Adrenal gland (tissue), 12 donors: ENCODE measurements around the gene JSRP1. TPM values are rescaled to one million over a fixed set of nuclear protein-coding genes. Genes with fewer than 3 reads are reported as not detected.
A peak's percentile ranks its signal among the peaks of the same experiment; 100 is the strongest.

Experiments
- DNase-seq, 7 donors: peaks; one replicate each; pipeline ENCODE4 v3.0.0-alpha.2; 2019 to 2020
- H3K27ac ChIP-seq, 5 donors: fragments of 200-600 bp; sonication (generic) in 4 of 5; 1 replicate in 3 of 5; 2 replicates in 2 of 5; pipeline versions ENCODE4 v1.5.1 to v1.8.0; 2016 to 2020; ENCODE audit warnings: mild to moderate bottlenecking in 1 of 5
- H3K27me3 ChIP-seq: fragments of 200-600 bp; 2 replicates; pipeline ENCODE4 v1.8.0; 2021
- H3K36me3 ChIP-seq, 2 donors: fragments of 200-600 bp; replicated peaks in 1 of 2; 1 replicate in 1 of 2; 2 replicates in 1 of 2; pipeline versions ENCODE4 v1.5.1 to v1.8.0; 2018 to 2022
- H3K4me1 ChIP-seq, 2 donors: fragments of 200-600 bp; replicated peaks in 1 of 2; 1 replicate in 1 of 2; 2 replicates in 1 of 2; pipeline versions ENCODE4 v1.5.1 to v1.8.0; 2018 to 2021
- H3K4me3 ChIP-seq, 4 donors: fragments of 200-600 bp; sonication (generic) in 3 of 4; one replicate each; pipeline ENCODE4 v1.5.1; 2016 to 2018
- H3K9me3 ChIP-seq, 3 donors: fragments of 200-600 bp; sonication (generic) in 1 of 3; replicated peaks in 1 of 3; 1 replicate in 2 of 3; 2 replicates in 1 of 3; pipeline versions ENCODE4 v1.5.1 to v1.8.0; 2016 to 2021
- CTCF ChIP-seq, 6 experiments: fragments of 450-650 bp in 4 of 6; fragments of 200-600 bp in 2 of 6; sonication (generic) in 1 of 6; IDR thresholded peaks; 1 replicate in 5 of 6; 2 replicates in 1 of 6; pipeline versions ENCODE4 v1.5.1 to v1.8.0; 2016 to 2021; ENCODE audit warnings: antibody characterized with exemption in 6 of 6, mild to moderate bottlenecking in 2 of 6, moderate library complexity in 1 of 6
- POLR2A ChIP-seq, 2 donors: fragments of 450-650 bp; IDR thresholded peaks; one replicate each; pipeline ENCODE4 v1.6.1; 2017; ENCODE audit warnings: antibody characterized with exemption in 2 of 2, mild to moderate bottlenecking in 2 of 2, moderate library complexity in 1 of 2
- WGBS, 4 donors: extraction: QIAGEN DNeasy Blood & Tissue Kit in 2 of 4; methylation state at CpG; one replicate each; pipeline versions ENCODE4 v1.1.5 to v1.1.7; 2013 to 2017; 5-methylcytosine and 5-hydroxymethylcytosine counted together
- intact Hi-C, 2 donors: fragments of 100-400 bp; cut with DNase I; formaldehyde crosslinking; loops; one replicate each; pipeline versions ENCODE4 v1.14.1 to v1.15.0; 2022 to 2023
- polyA plus RNA-seq, 3 donors: library from polyadenylated mRNA; stranded (reverse); fragments of 200-250 nt in 2 of 3; fragments of 350-450 nt in 1 of 3; fragmentation: Illumina TruSeq in 1 of 3; extraction: RNeasy Lipid Tissue Mini Kit (QIAGEN cat#74804) in 1 of 3; gene quantifications; one replicate each; pipeline ENCODE4 v1.2.3, GENCODE V29; 2013 to 2014
- total RNA-seq, 9 donors: library from RNA; depleted of rRNA in 4 of 9; stranded (reverse); fragments of >200 nt in 4 of 9; fragments of 120-200 nt in 1 of 9; fragmentation: NEBNext Ultra II Directional in 1 of 9; extraction: Animal tissue kit (Norgen Biotek cat#: 25700) in 1 of 9; gene quantifications; one replicate each; pipeline versions ENCODE4 v1.1.0 to v1.2.4, GENCODE V29; 2013 to 2023
- donor health status: healthy with polysubstance abuse.
- donor health status: Bipolar disorder and iron deficiency.
- donor health status: DM: yes; HTN: yes; CAD: no.
- donor health status: DM: no; HTN: no; CAD: no.
- donor health status: DM: no; HTN: no; CAD: no.
- donor health status: DM: yes; HTN: yes; CAD: no.

The JSRP1 gene
- total and polyA plus RNA-seq, 12 donors = 0.54 to 1.2 (median 0.83) TPM; not detected in 6

GRCh38 chr19:2260341-2260805 is 4.2 kb upstream of the JSRP1 start:
- Histone ChIP-seq H3K27ac (no peak overlapping the region), H3K36me3 (no peaks in the 10 kb centered on the region), H3K4me1 (no peaks in the 10 kb centered on the region), H3K27me3 (no peaks in the 10 kb centered on the region), H3K4me3 (no peak overlapping the region), H3K9me3 (no peaks in the 10 kb centered on the region)
- no peak for DNase-seq
- intact Hi-C loops = no loop called here
- TF ChIP-seq POLR2A (IDR thresholded peaks at IDR 0.05) = no peak
- no peak for TF ChIP-seq CTCF (IDR thresholded peaks at IDR 0.05)
- 79 to 89% (median 84%) methylated on average over 11 of the region's 11 CpGs for WGBS, 4 donors

- Histone ChIP-seq H3K4me1 (no peaks in the 10 kb centered on the region), H3K27ac (no peak overlapping the region), H3K36me3 (no peaks in the 10 kb centered on the region), H3K4me3 (no peak overlapping the region), H3K27me3 (no peaks in the 10 kb centered on the region), H3K9me3 (no peaks in the 10 kb centered on the region)
- no peak for DNase-seq
- 87 to 95% (median 91%) methylated on average over 5 of the region's 5 CpGs for WGBS, 4 donors
- intact Hi-C loops = no loop called here
- no peak for TF ChIP-seq POLR2A (IDR thresholded peaks at IDR 0.05)
- TF ChIP-seq CTCF (IDR thresholded peaks at IDR 0.05) = no peak
Observed at GRCh38 chr19:2259336-2259735, 3.1 kb upstream of the JSRP1 start.

GRCh38 chr19:2255112-2255845 is 938 bp downstream of the JSRP1 start:
- no peak for DNase-seq
- Histone ChIP-seq H3K27ac (no peak overlapping the region), H3K36me3 (no peaks in the 10 kb centered on the region), H3K9me3 (no peaks in the 10 kb centered on the region), H3K27me3 (peaks cover 36% of the 10 kb centered on the region), H3K4me1 (peaks cover 0 to 29% of the 10 kb centered on the region in 2 donors), H3K4me3 (no peak overlapping the region)
- WGBS, 4 donors = 85 to 90% (median 90%) methylated on average over 8 to 16 of the region's 16 CpGs
- intact Hi-C loops = no loop called here
- TF ChIP-seq POLR2A (IDR thresholded peaks at IDR 0.05) = no peak
- TF ChIP-seq CTCF (IDR thresholded peaks at IDR 0.05) = no peak

- 65 to 77% (median 73%) methylated on average over 13 to 20 of the region's 20 CpGs for WGBS, 4 donors
- Histone ChIP-seq H3K9me3 (no peaks in the 10 kb centered on the region), H3K36me3 (no peaks in the 10 kb centered on the region), H3K27ac (no peak overlapping the region), H3K27me3 (peaks cover 46% of the 10 kb centered on the region), H3K4me3 (no peak overlapping the region), H3K4me1 (peaks cover 0 to 33% of the 10 kb centered on the region in 2 donors)
- no peak for TF ChIP-seq POLR2A (IDR thresholded peaks at IDR 0.05)
- peak in 2 of 6 experiments; percentile 8 to 11 for TF ChIP-seq CTCF (IDR thresholded peaks at IDR 0.05)
- peak in 1 of 7 donors; percentile 22 for DNase-seq
- intact Hi-C loops = no loop called here
Observed at GRCh38 chr19:2254064-2254872, 1.9 kb downstream of the JSRP1 start.
